GM12872 (cell line): ENCODE data around the gene IL18RAP.

Experiments used
- CTCF ChIP-seq: IDR thresholded peaks from 3 replicates; pipeline ENCODE4 v1.5.1; 2011; ENCODE audit warnings: low read depth, mild to moderate bottlenecking, low read length, moderate library complexity; ENCODE audit not compliant: insufficient read depth

The IL18RAP gene

GRCh38 chr2:102422910-102423309, at the start of gene IL18RAP:
Gene IL18RAP, plus strand, starts transcription at chr2:102423160. Its CDS starts 118 bp downstream, at chr2:102423278.
- TF ChIP-seq CTCF, result no peak

- TF ChIP-seq CTCF, result no peak
These were observed 46.8 kb upstream of the IL18RAP start for GRCh38 chr2:102376052-102376591.

GRCh38 chr2:102383722-102384121, 39.2 kb upstream of the IL18RAP start:
- TF ChIP-seq CTCF, result no peak

GRCh38 chr2:102385522-102385921, 37.4 kb upstream of the IL18RAP start:
- TF ChIP-seq CTCF, result no peak

DNA sequence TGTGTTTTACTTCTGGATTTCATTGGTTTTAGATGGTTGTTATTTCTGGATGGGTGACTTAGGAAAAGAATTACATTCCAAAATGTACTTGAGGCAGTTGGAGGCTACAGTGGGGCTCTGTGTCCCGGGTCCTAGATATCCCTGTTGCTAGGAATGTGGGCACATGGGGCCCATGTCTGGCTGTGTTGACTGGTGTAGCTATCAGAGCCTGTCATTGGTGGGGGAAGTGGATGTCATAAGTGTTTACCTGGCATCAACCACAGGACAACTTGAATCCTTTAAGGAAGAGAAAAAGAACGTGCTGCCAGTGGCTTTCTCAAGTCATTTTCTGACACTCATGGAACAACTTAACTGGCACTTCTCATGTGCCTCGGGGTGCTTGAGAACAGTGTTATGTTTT, 37.0 kb upstream of the IL18RAP start:
- no peak for TF ChIP-seq CTCF

DNA sequence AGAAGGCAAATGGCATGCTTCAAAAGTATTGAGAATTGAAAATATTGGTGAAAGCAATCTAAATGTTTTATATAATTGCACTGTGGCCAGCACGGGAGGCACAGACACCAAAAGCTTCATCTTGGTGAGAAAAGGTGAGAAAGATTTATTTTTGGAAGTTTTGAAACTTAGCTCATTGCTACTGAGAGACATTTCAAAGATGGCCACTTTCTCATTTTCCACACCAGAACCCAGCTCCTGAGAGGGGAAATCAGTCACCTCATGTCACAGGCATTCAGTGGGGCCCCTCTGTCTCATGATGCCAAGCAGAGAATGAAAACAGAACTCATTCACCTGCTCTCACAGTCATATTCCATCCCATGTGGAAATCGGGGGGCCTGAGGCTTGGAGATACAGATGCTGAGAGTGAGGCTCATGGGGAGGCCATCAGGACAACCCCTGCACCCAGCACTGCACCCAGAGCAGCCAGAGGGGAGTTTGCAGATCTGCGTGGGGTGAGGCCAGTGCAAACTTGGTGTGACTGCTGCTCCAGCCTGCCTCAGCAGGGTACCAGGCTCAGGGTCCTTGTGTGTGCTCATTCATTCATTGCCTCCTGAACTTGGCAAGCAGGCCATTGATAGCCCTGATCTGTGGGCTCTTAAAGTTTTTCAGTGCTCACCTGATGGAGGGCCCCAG, 36.0 kb upstream of the IL18RAP start:
- TF ChIP-seq CTCF, result no peak

GRCh38 chr2:102387763-102388546, 35.0 kb upstream of the IL18RAP start:
- TF ChIP-seq CTCF, result no peak
